HL-60 (cell line): ENCODE results near the gene SLC16A12.

Experiments
- DNase-seq, 2 experiments: peaks; one replicate each; pipeline ENCODE4 v3.0.0-alpha.2; 2010 to 2020; ENCODE audit warnings: low read depth in 1 of 2, low spot score in 1 of 2
- H3K27ac ChIP-seq: fragments of 250-450 bp; sonication (Bioruptor Pico); replicated peaks from 2 replicates; pipeline ENCODE4 v1.5.1; 2020; ENCODE audit warnings: mild to moderate bottlenecking, moderate library complexity
- H3K27me3 ChIP-seq: fragments of 250-450 bp; sonication (Bioruptor Pico); 2 replicates; pipeline ENCODE4 v1.5.1; 2021; ENCODE audit warnings: mild to moderate bottlenecking, moderate library complexity; ENCODE audit not compliant: insufficient read depth, poor library complexity, severe bottlenecking
- H3K4me3 ChIP-seq: replicated peaks from 2 replicates; pipeline ENCODE4 v1.5.1; 2011; ENCODE audit warnings: mild to moderate bottlenecking, control low read depth, low read length; ENCODE audit not compliant: insufficient read depth
- CTCF ChIP-seq: IDR thresholded peaks from one replicate; pipeline ENCODE4 v1.5.1; 2011; ENCODE audit warnings: low read length, control low read depth, inconsistent platforms; ENCODE audit not compliant: insufficient read depth
- GABPA ChIP-seq: IDR thresholded peaks from 2 replicates; pipeline ENCODE4 v1.6.1; 2012; ENCODE audit warnings: low read depth
- POLR2AphosphoS5 ChIP-seq: IDR thresholded peaks from 2 replicates; pipeline ENCODE4 v1.6.1; 2012; ENCODE audit warnings: low read depth
- REST ChIP-seq: IDR thresholded peaks from 2 replicates; pipeline ENCODE4 v1.6.1; 2012; ENCODE audit warnings: low read depth; ENCODE audit not compliant: insufficient replicate concordance
- SPI1 ChIP-seq: IDR thresholded peaks from 2 replicates; pipeline ENCODE4 v1.6.1; 2012; ENCODE audit warnings: low read depth, mild to moderate bottlenecking, borderline replicate concordance

The SLC16A12 gene

GRCh38 chr10:89576696-89577095 lies 41.3 kb upstream of the SLC16A12 start:
- DNase-seq, result no peak
- Histone ChIP-seq H3K27ac (no peak overlapping the region), H3K27me3 (no peaks in the 10 kb centered on the region), H3K4me3 (no peak overlapping the region)
- no peak for TF ChIP-seq CTCF
- TF ChIP-seq REST, result no peak
- no peak for TF ChIP-seq POLR2AphosphoS5
- no peak for TF ChIP-seq GABPA
- TF ChIP-seq SPI1, result no peak

- Histone ChIP-seq H3K27ac (no peak overlapping the region), H3K27me3 (no peaks in the 10 kb centered on the region), H3K4me3 (no peak overlapping the region)
- DNase-seq, result no peak
- TF ChIP-seq GABPA, result no peak
- no peak for TF ChIP-seq POLR2AphosphoS5
- TF ChIP-seq CTCF, result no peak
- TF ChIP-seq SPI1, result no peak
Measured at GRCh38 chr10:89576022-89576421, 40.6 kb upstream of the SLC16A12 start.

DNA sequence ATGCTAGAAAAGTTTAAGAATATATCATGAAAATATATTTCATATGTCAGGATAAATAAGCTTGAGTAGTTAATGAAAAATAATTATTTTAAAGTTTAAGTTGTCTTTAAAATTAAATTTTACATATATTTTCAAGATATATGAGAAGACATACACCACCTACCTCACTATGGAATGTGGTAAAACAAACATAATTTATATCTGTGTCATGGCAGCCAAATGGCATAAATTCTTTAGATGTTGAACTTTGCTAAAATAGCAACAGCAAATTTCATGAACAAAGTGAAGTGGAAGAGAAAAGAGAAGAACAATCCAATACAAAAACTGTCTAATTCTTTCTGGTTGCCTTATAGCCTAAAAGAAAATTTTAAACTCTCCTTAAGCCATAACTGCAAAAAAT lies 39.6 kb upstream of the SLC16A12 start:
- no peak overlapping the region for H3K27ac ChIP-seq
- no peak for TF ChIP-seq GABPA
- TF ChIP-seq SPI1, result no peak
- no peak for TF ChIP-seq REST
- no peak for TF ChIP-seq POLR2AphosphoS5
- TF ChIP-seq CTCF, result no peak
- no peak overlapping the region for H3K4me3 ChIP-seq
- no peaks in the 10 kb centered on the region for H3K27me3 ChIP-seq
- no peak for DNase-seq

DNA sequence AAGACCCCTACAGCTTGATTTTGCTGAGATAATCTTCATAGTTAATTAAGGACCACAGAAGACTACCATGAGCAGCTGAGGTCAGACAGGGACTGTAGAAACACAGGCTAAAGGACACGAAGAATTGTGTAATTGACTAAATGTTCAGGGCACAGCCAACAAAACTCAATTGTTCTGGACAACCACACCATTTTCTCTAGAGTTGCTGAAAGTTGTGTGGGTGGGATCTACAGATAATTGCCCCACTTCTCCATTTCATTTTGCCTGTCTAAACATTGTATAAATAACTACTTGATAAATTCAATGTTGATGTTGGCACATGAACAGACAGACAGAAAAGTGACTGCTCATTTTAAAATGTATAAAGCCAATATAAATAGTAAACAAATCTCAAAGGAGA lies 39.0 kb upstream of the SLC16A12 start:
- Histone ChIP-seq H3K27ac (no peak overlapping the region), H3K27me3 (no peaks in the 10 kb centered on the region), H3K4me3 (no peak overlapping the region)

More for the DNA sequence above, 39.0 kb upstream of the SLC16A12 start:
- DNase-seq, result no peak
- no peak for TF ChIP-seq CTCF
- no peak for TF ChIP-seq REST
